CD4-positive, alpha-beta T cell treated with Interleukin-1 beta for 1 hour (primary cell): ENCODE data around the gene TUBGCP6.

Source experiments
- DNase-seq, 2 donors: peaks; one replicate each; pipeline ENCODE4 v3.0.0-alpha.2; 2020 to 2022

The TUBGCP6 gene

GRCh38 chr22:50226063-50226874, 18.6 kb downstream of the TUBGCP6 start:
- DNase-seq = no peak

GRCh38 chr22:50225200-50225969, 19.4 kb downstream of the TUBGCP6 start:
- no peak for DNase-seq

GRCh38 chr22:50224071-50224470, 20.8 kb downstream of the TUBGCP6 start:
- DNase-seq = no peak

GRCh38 chr22:50222508-50222907, 22.3 kb downstream of the TUBGCP6 start:
- no peak for DNase-seq

GRCh38 chr22:50221410-50222300, 23.2 kb downstream of the TUBGCP6 start:
- no peak for DNase-seq

GRCh38 chr22:50220603-50221409, 24.0 kb downstream of the TUBGCP6 start:
- no peak for DNase-seq

GRCh38 chr22:50219800-50220602, 24.8 kb downstream of the TUBGCP6 start:
- no peak for DNase-seq

GRCh38 chr22:50218996-50219727, 25.7 kb downstream of the TUBGCP6 start:
- DNase-seq = peak in 1 of 2 donors; percentile 32

- DNase-seq = no peak
Observed at GRCh38 chr22:50218153-50218995, 26.4 kb downstream of the TUBGCP6 start.

- DNase-seq = no peak
Observed at GRCh38 chr22:50217543-50218152, 27.2 kb downstream of the TUBGCP6 start.

GRCh38 chr22:50216684-50217520, 27.9 kb downstream of the TUBGCP6 start:
- DNase-seq = no peak

GRCh38 chr22:50216055-50216683, 28.7 kb downstream of the TUBGCP6 start:
- no peak for DNase-seq

- no peak for DNase-seq
Observed at GRCh38 chr22:50215297-50216054, 29.3 kb downstream of the TUBGCP6 start.

GRCh38 chr22:50213263-50213662, 31.6 kb downstream of the TUBGCP6 start:
- DNase-seq = no peak

GRCh38 chr22:50211147-50211546, 33.7 kb downstream of the TUBGCP6 start:
- no peak for DNase-seq

GRCh38 chr22:50210378-50211139, 34.3 kb downstream of the TUBGCP6 start:
- no peak for DNase-seq
